IPS-20b (cell line): ENCODE results near the gene CRYGN.

Experiments used
- H3K27ac ChIP-seq: one replicate; pipeline ENCODE4 v1.5.1; 2013; ENCODE audit warnings: low read length
- H3K27me3 ChIP-seq: 2 replicates; pipeline ENCODE4 v1.6.1; 2013; ENCODE audit warnings: mild to moderate bottlenecking, low read length, inconsistent platforms; ENCODE audit not compliant: insufficient read depth
- H3K36me3 ChIP-seq: 2 replicates; pipeline ENCODE4 v1.6.1; 2013; ENCODE audit warnings: low read depth, mild to moderate bottlenecking, inconsistent platforms, low read length, moderate library complexity; ENCODE audit not compliant: insufficient read depth
- H3K4me1 ChIP-seq: 2 replicates; pipeline ENCODE4 v1.6.1; 2013; ENCODE audit warnings: mild to moderate bottlenecking, control low read depth, inconsistent platforms, low read length, moderate library complexity; ENCODE audit not compliant: insufficient read depth
- H3K4me3 ChIP-seq: 2 replicates; pipeline ENCODE4 v1.5.1; 2013; ENCODE audit warnings: mild to moderate bottlenecking, low read length, inconsistent platforms
- H3K9ac ChIP-seq: 2 replicates; pipeline ENCODE4 v1.6.1; 2013; ENCODE audit warnings: low read depth, mild to moderate bottlenecking, inconsistent platforms, low read length, moderate library complexity
- H3K9me3 ChIP-seq: 2 replicates; pipeline ENCODE4 v1.6.1; 2013; ENCODE audit warnings: mild to moderate bottlenecking, low read depth, low read length, inconsistent platforms; ENCODE audit not compliant: insufficient read depth

The CRYGN gene, protein sequence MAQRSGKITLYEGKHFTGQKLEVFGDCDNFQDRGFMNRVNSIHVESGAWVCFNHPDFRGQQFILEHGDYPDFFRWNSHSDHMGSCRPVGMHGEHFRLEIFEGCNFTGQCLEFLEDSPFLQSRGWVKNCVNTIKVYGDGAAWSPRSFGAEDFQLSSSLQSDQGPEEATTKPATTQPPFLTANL

DNA sequence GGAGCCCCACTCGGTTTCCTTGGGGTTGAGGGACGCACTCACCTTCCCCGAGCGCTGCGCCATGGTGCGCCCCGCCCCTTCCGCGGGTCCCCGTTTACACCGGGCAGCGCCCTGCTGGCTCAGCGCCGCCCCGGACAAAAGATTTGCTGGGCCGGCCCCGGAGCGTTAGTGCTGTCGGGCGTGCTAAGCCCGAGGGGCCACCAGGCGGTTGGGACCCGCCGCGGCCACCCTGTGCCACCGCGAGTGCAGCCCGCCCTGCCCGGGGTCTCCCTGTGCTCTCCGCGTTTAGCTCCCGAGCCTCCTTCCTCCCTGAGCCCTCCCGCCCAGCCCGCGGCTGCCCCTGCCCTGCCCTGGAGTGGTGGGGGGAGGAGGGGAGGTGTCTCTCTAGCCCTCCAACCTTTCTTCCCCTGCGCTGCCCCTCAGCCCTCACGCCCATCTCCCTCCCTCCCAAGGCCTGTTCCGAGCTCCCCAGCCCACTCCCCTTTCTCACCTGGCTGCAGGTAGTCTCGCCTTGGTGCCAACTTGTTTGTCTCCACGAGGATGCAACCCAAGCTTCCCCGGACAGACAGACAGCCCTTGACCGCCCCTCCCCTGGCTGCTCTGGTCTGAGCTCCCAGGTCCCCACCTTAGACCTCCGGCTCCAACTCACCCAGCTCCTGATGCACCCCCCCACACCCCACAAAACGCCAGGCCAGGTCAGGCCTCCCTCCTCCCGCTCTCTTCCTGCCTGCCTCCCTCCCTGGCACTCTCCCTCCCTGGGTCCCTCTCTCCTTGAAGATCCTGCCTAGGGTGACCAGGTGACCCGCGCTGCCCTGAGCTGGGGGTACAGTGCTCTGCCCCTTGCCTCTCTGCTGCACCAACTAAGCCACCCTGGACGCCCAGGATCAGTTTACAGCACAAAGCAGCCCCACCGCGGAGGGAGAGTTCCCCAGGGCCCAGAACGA is at the start of gene CRYGN:
TSS of gene CRYGN (minus strand) at position 287 of the 944 bp plus-strand sequence. CDS start at position 63, 224 bp downstream.
- Histone ChIP-seq H3K4me1 (peaks cover 6% of the 10 kb centered on the region; the same call in 1 of the 2 replicates), H3K36me3 (no peaks in the 10 kb centered on the region), H3K9ac (peak within 1 kb of the TSS; percentile 69; the same call in 1 of the 2 replicates), H3K4me3 (peak within 1 kb of the TSS; percentile 76), H3K27ac (no peak within 1 kb of the TSS), H3K9me3 (no peaks in the 10 kb centered on the region), H3K27me3 (peaks cover 34% of the 10 kb centered on the region)

DNA sequence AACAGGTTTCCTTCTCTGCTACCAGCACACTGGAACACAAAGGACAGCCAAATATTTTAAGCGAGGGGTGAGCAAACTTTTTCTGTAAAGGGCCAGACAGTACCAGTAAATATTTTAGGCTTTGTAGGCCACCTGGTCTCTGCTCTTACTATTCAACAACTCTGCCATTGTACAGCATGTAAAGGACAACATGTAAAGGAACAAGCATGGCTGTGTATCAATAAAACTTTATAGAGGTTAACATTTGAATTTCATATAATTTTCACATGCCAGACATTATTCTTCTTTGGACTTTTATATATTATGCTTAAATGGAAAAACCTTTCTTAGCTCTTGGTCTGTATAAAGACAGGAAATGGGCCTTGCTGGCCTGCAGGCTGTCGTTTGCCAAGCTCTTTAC is 49.6 kb upstream of the CRYGN start:
- no peak overlapping the region for H3K9ac ChIP-seq
- no peak overlapping the region for H3K4me3 ChIP-seq
- H3K9me3 ChIP-seq = no peaks in the 10 kb centered on the region
- H3K27me3 ChIP-seq = no peaks in the 10 kb centered on the region
- H3K36me3 ChIP-seq = peaks cover 62% of the 10 kb centered on the region
- no peak overlapping the region for H3K27ac ChIP-seq
- H3K4me1 ChIP-seq = peaks cover 26% of the 10 kb centered on the region

DNA sequence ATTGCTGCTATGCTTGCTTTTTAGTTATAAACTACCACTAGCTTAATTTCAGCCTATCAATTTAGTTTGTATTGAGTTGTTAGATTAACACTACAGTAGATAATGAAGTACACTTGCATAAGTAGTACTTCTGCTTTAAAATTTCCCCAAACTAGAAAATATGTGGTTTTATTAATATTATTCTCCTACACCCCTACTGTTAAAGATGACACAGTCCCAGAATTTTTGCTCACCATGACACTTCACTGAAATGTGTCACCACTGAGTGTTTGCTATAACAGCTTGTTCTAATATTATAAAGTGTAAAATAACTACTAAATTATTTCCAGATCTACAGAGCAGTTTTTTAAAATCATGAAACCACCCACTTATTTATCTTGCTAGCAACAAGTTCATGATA is 48.2 kb upstream of the CRYGN start:
- Histone ChIP-seq H3K27me3 (no peaks in the 10 kb centered on the region), H3K27ac (no peak overlapping the region), H3K9me3 (no peaks in the 10 kb centered on the region), H3K4me3 (no peak overlapping the region), H3K36me3 (peaks cover 76% of the 10 kb centered on the region), H3K9ac (no peak overlapping the region), H3K4me1 (peaks cover 12% of the 10 kb centered on the region)

DNA sequence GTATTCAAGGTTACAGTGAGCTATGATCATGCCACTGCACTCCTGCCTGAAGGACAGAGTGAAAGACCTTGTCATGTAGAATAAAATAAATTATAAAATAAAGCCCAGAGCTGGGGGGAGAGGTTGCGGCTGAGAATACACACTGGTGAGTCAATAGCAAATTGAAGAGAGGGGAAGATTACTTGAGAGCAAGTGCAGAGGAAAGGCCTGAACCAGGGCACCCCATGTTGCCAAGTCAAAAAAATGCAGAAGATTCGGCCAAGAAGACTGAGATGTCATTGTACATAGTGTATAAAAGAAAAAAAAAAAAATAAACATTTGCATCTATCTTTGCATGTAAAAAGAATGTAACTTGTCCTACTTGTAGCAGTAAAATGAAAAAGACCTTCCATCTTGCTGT is 47.3 kb upstream of the CRYGN start:
- Histone ChIP-seq H3K9me3 (no peaks in the 10 kb centered on the region), H3K4me1 (peaks cover 11% of the 10 kb centered on the region), H3K27me3 (no peaks in the 10 kb centered on the region), H3K4me3 (no peak overlapping the region), H3K9ac (no peak overlapping the region), H3K27ac (no peak overlapping the region), H3K36me3 (peaks cover 84% of the 10 kb centered on the region)

DNA sequence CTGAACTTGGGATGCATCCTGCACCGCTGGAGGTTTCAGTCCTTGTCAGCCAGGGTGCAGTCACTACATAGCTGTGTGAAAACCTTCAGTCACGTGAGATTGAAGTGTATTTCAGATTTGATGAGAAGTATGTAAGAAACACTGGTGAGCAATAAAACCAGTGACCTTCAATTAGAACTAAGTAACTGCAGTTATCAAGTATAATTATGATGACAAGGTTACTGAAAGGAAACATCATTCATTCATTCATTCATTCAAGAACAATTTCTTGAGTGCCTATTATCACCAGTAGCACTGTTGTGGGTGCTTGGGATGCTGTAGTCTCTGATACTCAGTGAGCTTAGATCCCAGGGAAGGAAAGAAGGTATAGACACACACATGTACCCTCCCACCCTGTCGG is 46.1 kb upstream of the CRYGN start:
- H3K9me3 ChIP-seq = no peaks in the 10 kb centered on the region
- peaks cover 96% of the 10 kb centered on the region for H3K36me3 ChIP-seq
- peaks cover 9% of the 10 kb centered on the region for H3K4me1 ChIP-seq
- no peak overlapping the region for H3K9ac ChIP-seq
- no peak overlapping the region for H3K4me3 ChIP-seq
- no peaks in the 10 kb centered on the region for H3K27me3 ChIP-seq
- H3K27ac ChIP-seq = no peak overlapping the region

DNA sequence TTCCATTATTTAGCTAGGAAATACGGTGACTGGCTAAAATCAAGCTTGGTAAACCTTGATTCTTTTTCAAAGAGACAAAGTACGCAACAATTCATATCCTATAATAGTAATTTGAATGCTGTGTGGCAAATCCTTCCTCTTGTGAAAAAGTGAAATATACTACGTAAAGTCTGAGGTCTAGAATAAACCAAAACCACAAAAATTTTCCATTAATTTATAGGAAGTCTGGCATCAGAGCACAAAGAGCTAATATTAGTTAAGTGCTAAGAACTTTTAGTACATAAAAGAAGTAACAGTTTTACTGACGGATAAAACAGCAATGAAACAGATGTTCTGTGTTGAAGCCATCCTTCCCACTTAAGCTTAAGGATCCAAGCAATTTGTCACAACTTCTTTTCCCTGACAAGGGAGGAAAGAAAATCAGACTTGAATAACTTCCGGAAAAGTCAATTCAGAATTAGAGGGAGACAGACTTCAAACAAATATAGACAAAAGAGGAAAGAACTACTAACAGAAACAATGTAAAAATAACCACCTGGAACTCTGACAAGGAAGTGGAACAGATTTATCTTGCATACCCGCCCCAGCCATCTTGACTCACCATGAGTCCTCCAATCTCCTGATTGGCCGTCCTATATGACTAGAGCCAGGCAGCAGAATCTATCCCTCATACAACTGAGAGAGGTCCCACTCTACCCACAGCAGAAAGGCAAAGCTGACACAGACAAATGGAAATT is 45.2 kb upstream of the CRYGN start:
- peaks cover 2% of the 10 kb centered on the region; the same call in 1 of the 2 replicates for H3K4me1 ChIP-seq

DNA sequence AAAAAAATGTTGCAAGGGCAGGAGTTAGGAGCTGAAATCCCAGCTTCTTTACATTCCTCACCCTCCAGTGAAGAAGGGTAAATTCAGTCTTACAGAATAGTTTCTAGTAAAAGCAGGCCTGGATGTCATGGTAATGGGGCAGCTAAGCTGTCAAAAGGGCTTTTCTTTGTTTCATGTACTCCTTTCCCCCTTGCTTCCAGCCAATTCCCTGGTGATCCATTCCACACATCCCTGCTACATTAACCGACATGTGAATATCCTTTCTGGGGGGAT is 43.7 kb upstream of the CRYGN start:
- no peaks in the 10 kb centered on the region for H3K9me3 ChIP-seq
- H3K4me1 ChIP-seq = no peaks in the 10 kb centered on the region; the same call in 1 of the 2 replicates
- peaks cover 92% of the 10 kb centered on the region for H3K36me3 ChIP-seq
- H3K4me3 ChIP-seq = no peak overlapping the region
- H3K9ac ChIP-seq = no peak overlapping the region
- no peaks in the 10 kb centered on the region for H3K27me3 ChIP-seq
- no peak overlapping the region for H3K27ac ChIP-seq

More for the DNA sequence above, 45.2 kb upstream of the CRYGN start:
- Histone ChIP-seq H3K36me3 (peaks cover 97% of the 10 kb centered on the region), H3K9ac (no peak overlapping the region), H3K9me3 (no peaks in the 10 kb centered on the region), H3K4me3 (no peak overlapping the region), H3K27ac (no peak overlapping the region), H3K27me3 (no peaks in the 10 kb centered on the region)

DNA sequence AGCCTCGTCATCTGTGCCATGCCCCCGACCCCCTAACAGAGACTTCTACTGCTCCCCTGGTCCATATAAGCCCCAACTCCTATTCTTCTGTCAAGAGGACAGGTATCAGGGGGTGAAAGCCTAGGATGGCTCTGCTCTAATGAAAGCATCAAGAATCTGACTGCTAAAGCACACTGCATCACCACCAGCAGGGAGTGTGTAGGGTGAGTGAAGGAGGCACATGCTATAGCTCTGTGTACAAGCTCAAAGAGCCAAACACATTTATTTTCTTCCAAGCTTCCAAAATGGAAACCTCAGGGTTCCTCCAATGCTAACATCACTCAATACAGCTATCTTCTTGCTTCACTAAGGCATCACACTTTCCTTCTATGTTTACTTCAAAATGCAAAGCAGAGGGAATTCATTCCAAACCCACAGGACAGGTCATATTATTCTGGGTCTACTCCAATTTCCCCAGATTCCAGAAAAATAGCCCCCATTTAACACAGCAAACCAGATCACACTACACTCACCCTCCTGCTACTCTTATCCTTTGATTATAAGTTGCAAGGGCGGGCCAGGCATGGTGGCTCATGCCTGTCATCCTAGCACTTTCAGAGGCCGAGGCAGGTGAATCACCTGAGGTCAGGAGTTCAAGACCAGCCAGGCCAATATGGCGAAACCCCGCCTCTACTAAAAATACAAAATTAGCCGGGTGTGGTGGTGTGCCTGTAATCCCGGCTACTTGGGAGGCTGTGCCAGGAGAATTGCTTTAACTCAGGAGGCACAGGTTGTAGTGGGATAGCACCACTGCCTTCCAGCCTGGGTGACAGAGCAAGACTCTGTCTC is 43.2 kb upstream of the CRYGN start:
- no peaks in the 10 kb centered on the region for H3K9me3 ChIP-seq
- peaks cover 87% of the 10 kb centered on the region for H3K36me3 ChIP-seq
- no peaks in the 10 kb centered on the region; the same call in 1 of the 2 replicates for H3K4me1 ChIP-seq
- H3K27me3 ChIP-seq = no peaks in the 10 kb centered on the region
- H3K27ac ChIP-seq = no peak overlapping the region
- no peak overlapping the region for H3K4me3 ChIP-seq
- H3K9ac ChIP-seq = no peak overlapping the region

DNA sequence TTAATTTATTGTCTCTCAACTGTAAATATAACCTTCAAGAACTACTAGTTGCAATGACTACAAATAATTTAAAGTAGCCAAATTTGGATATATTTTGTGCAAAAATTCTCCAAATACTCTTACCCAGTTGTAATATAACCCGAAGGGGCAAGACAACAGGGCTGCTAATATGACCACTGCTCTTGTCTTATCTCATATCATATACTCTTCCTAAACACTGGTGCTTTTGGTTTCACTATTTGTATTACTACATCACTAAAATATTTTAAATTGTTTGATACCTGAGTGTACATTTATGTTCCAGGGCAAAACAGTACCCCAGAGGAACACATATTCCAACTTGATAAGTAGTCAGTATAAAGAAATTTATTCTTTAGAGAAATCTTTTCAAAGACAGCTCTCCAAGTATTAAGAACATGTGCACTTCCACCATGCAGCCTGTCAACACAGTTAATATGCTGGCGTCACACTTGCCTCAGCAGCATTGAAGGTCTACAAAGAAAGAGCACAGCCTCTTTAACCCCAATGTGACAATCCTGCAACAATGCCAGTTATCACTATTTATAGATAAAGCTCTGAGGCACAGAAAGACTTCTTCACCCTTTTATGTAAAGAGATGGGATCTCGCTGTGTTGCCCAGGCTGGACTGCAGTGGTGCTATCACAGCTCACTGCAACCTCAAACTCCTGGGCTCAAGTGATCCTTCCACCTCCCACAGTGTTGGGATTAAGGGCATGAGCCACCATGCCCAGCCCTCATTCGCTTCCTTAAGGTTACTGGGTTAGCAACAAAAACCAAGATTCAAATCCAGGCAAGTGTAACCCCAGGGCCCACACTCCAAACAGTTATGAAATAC is 41.9 kb upstream of the CRYGN start:
- no peaks in the 10 kb centered on the region for H3K9me3 ChIP-seq

DNA sequence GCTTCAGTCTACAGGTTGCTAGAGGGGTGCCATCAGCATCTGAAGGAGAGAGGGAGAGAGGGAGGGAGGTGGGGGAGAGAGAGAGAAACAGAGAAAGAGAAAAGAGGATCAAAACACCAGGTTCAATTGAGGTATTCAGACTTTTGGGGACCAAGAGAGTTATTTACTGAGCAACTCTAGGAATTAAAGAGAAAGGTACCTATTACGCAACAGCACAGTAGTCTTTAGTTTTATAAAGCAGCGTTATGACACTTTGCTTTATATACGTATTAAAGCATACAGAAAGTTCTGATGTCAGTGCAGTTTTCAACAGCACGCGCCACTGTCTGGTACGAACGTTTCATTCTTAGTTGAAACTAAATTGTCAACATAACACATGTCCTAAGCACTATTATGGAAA is 37.9 kb upstream of the CRYGN start:
- Histone ChIP-seq H3K36me3 (peaks cover 69% of the 10 kb centered on the region), H3K9ac (no peak overlapping the region), H3K27me3 (no peaks in the 10 kb centered on the region), H3K27ac (no peak overlapping the region), H3K4me1 (peaks cover 23% of the 10 kb centered on the region), H3K9me3 (no peaks in the 10 kb centered on the region), H3K4me3 (no peak overlapping the region)

More for the DNA sequence above, 41.9 kb upstream of the CRYGN start:
- Histone ChIP-seq H3K9ac (no peak overlapping the region), H3K27ac (no peak overlapping the region), H3K4me3 (no peak overlapping the region), H3K36me3 (peaks cover 81% of the 10 kb centered on the region), H3K4me1 (peaks cover 11% of the 10 kb centered on the region; the same call in 1 of the 2 replicates), H3K27me3 (no peaks in the 10 kb centered on the region)
